Coronary artery (tissue), 2 donors: ENCODE measurements around the gene MAD1L1.

Source experiments
- DNase-seq: peaks from one replicate; pipeline ENCODE4 v3.0.0-alpha.2; 2017; ENCODE audit warnings: low spot score
- H3K27ac ChIP-seq, 2 donors: fragments of 200-600 bp; sonication (generic); one replicate each; pipeline ENCODE4 v1.5.1; 2016 to 2019
- H3K4me3 ChIP-seq: fragments of 200-600 bp; sonication (generic); 2 replicates; pipeline ENCODE4 v1.5.1; 2016; ENCODE audit warnings: mild to moderate bottlenecking, moderate library complexity
- CTCF ChIP-seq: fragments of 200-600 bp; sonication (generic); IDR thresholded peaks from one replicate; pipeline ENCODE4 v1.5.1; 2019; ENCODE audit warnings: antibody characterized with exemption

Gene MAD1L1

GRCh38 chr7:2054927-2055326, 177.8 kb downstream of the MAD1L1 start:
- Histone ChIP-seq H3K27ac (no peak overlapping the region), H3K4me3 (no peak overlapping the region)
- no peak for DNase-seq
- no peak for TF ChIP-seq CTCF

GRCh38 chr7:2053395-2053794, 179.3 kb downstream of the MAD1L1 start:
- no peak for TF ChIP-seq CTCF
- Histone ChIP-seq H3K4me3 (no peak overlapping the region), H3K27ac (no peak overlapping the region)
- no peak for DNase-seq

- DNase-seq = no peak
- Histone ChIP-seq H3K27ac (no peak overlapping the region), H3K4me3 (no peak overlapping the region)
- no peak for TF ChIP-seq CTCF
These were observed 180.1 kb downstream of the MAD1L1 start for GRCh38 chr7:2052657-2053048.

GRCh38 chr7:2051707-2052656, 180.8 kb downstream of the MAD1L1 start:
- no peak overlapping the region for H3K4me3 ChIP-seq
- TF ChIP-seq CTCF = no peak
- no peak for DNase-seq
- H3K27ac ChIP-seq = no peak overlapping the region

GRCh38 chr7:2050511-2050866, 182.3 kb downstream of the MAD1L1 start:
- no peak for TF ChIP-seq CTCF

GRCh38 chr7:2049782-2050510, 182.8 kb downstream of the MAD1L1 start:
- no peak for TF ChIP-seq CTCF
- H3K4me3 ChIP-seq = no peak overlapping the region
- H3K27ac ChIP-seq = no peak overlapping the region
- no peak for DNase-seq

More at GRCh38 chr7:2050511-2050866, 182.3 kb downstream of the MAD1L1 start:
- Histone ChIP-seq H3K27ac (no peak overlapping the region), H3K4me3 (no peak overlapping the region)
- DNase-seq = no peak
